Right lung (tissue), 5 donors: ENCODE results near the gene IGFBP6. TPM values are rescaled to one million over a fixed set of nuclear protein-coding genes. Genes with fewer than 3 reads are reported as not detected.

ENCODE experiments used
- DNase-seq, 2 donors: peaks; one replicate each; pipeline ENCODE4 v3.0.0-alpha.2; 2013
- polyA plus RNA-seq, 5 donors: library from polyadenylated mRNA; unstranded; fragments of 120-200 nt; gene quantifications; one replicate each; pipeline versions ENCODE4 v1.2.1 to v1.2.3, GENCODE V29; 2013; ENCODE audit warnings: inconsistent platforms in 1 of 5, low replicate concordance in 1 of 5; ENCODE audit not compliant: insufficient read length in 5 of 5, insufficient read depth in 1 of 5

IGFBP6 gene
- polyA plus RNA-seq, 5 donors, result 9.6 to 25.1 (median 19.0) TPM

DNA sequence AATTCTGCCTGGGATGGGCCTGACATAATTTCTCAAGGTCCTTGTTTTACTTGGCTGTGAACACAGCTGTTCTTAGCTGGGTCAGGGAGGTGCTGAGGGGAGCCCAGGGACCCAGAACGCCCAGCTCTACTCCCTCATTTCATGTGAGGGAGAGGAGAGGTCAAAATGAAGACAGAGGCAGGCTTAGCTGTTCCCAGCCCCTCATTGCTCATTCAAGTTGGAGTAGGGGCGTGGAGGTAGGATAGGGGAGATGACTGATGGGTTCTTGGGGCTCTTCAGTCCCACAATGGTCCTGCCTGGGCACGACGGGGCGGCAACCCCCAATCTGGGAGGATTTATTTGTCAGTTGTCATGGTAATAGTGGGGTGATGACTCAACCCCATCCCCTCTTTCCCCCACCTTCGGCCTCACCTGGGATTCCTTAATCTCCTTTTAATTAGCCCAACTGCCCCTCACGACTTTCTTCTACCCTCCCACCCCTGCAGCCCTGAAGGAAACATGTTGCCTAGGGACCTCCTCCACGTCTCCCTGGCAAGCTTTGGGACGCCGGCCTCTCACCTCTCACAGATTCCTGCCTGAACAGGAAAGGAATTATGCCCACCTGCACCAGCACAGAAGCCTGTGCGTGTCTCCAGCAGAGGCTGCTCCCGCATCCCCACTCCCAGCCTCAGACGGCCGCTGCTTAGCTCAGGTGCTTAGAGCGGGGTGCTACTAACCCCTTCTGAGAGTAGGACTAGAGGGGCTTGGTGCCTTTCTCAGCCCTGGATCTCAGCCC is 28.5 kb upstream of the IGFBP6 start:
- DNase-seq, result no peak

DNA sequence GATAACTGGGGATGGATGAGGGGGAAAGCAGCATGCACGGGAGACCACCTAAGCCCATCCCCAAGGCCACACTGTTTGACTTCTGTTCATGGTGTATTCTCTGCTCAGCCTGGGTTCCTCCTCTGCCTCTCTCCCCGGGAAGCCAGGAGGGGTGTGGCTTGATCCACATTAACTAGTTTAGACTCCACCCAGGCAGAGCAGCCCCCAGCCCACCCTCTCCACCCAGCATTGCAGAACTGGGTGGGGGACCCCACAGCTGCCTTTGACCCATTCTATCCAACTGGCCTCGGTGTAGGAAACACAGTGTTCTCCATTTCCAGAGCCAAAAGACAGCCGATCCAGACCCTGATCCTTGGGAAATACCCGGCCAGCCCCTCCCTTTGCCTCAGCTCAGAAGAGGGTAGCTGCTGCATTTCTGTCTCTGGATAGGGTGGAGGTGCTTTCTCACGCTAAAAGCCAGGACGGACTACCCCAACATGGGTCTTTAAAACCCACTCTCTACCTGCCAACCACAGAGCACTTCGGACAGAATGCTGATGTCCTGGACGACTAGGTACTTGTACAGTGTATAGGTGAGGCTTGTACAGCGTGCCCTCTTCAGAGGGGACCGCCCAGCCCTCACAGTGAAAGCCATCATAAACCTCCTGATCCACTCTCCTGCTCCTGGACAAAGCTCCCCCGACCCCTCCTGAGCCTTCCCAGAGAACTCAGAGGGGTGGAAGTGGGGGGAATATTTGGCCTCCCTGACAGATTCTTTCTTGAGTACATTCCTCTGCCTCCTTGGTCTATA is 27.7 kb upstream of the IGFBP6 start:
- DNase-seq, result no peak

DNA sequence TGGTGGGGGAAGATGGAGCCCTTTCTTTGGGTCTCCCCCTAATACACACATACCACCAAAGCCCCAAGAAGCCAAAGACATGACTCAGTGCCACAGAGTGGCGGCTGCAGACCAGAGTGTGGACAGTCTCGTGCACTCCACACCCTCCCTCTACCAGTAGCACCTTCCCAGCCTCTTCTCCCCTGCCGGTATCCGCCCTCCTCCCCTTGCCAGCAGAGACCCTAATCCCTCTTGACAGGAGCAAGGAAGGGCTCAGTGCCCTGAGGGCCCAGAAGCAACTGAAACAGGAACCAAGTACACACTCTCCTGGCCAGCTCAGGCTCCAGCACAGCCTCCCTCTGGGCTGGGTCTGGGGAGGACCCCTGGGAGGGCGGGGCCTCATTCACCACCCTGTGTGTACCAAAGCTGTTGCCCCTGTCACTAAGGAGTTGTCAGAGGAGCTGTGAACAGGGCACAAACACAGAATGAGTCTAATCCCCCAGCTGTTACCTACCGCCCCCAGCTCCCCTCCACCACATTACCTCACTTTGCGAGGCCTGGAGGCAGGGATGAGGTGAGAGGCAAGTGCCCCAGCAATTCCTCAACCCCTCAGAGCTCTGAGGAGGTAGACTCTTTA is 26.5 kb upstream of the IGFBP6 start:
- no peak for DNase-seq

DNA sequence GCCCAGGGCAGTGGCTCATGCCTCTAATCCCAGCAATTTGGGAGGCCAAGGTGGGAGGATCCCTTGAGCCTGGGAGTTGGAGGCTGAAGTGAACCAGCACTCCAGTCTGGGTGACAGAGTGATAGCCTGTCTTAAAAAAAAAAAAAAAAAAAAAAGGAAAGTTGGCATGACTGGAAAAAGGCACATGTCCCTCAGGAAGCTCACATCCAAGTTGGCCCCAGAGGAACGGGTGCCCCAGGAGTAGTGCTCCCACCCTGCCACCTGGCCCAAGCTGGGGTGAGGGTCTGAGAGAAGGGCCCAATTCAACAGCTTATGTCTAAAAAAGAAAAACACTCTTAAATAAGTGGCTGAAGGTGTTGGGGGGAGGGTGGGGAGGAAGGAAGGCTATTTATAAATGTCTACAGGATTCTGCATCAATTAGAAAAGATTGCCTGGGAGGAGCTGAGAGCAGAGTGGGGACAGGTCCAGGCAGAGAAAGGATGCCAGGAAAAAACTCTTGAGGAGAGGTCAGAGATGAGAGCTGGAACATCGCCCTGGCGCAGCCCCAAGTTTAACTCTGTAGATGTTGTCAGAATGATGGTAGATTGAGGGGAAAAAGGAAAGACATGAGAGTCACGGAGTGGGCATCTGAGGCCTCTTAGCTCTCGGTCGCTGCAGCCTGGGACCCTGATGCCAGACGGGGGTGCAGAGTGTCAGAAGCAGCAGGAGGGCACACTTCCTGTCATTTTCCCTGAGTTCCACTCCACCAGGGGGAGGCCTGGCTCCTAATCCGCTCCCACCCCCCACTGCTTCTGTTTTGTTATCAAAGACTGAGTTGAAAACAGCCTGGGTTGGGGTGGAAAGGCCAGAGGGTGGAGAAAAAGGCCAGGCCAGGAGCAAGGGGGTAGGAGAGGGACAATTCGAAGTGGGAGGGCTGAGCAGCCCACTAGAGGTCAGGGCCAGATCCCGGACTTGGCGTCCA is 25.6 kb upstream of the IGFBP6 start:
- DNase-seq, result no peak

DNA sequence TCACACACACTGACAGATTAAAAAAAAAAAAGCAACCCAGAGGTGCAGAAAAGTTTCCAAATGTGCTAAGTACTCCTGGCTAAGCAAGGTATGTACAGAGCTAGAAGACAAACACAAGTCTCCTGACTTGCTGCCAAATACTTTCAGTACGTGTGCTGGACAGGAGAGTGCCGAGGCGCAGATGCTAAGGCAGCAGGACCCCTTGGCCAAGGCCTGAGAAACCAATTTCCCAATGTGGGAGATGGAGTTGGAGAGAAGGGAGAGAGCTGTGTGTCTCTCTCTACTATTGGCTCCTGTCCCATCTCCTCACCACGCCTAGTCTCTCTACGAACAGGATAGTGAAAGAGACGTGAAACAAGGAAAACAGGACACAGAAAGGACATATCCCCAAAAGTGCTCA is 23.6 kb upstream of the IGFBP6 start:
- DNase-seq, result no peak

DNA sequence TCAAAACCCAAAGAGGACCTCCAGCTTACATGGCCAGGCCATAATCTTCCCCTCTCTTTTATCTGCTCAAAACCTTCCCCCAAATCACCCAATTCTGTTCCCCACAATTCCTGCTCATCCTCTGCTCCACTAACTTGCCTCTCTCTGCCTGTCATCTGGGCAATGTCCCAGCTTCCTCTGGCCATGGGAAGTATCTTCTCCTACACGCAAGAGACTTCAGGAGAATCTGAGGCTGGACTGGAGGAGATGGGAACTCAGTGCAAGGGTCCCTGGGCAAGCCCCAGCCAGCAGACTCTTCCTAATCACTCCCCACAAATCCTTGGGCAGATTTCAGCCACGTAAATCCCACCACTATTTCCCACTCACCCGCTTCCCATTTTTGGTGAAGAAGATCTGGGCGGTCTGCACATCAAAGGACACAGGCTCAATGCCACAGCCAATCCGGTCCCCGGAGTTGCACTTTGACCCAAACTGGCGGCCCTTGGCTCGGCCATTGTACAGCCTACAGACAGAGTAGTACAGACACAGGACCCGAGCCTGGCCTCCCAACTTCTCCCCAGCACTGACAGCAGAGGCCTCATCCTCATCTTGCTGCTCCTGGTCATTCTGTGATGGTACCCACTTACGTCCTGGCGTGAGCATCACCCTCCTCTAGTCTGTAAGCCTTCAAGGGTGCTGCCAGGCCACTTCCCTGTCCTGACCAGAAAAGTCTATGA is 23.0 kb upstream of the IGFBP6 start:
- no peak for DNase-seq

DNA sequence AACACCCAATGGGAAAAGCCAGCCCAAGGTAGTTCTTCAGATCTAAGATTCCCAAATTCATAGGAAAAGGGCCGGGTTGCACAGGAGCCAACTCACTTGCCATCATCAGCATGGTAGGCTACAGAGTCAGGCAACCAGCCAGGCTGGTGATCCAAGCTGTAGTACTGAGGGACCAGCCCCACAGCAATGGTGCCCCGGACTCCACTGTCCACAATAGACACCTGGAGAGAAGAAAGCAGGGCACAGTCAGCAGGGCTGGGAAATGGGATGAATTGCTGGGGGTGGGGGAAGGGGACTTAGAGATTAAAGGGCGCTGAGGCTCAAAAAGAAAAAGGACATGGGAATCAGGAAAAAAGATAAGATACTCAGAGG is 22.5 kb upstream of the IGFBP6 start:
- no peak for DNase-seq

DNA sequence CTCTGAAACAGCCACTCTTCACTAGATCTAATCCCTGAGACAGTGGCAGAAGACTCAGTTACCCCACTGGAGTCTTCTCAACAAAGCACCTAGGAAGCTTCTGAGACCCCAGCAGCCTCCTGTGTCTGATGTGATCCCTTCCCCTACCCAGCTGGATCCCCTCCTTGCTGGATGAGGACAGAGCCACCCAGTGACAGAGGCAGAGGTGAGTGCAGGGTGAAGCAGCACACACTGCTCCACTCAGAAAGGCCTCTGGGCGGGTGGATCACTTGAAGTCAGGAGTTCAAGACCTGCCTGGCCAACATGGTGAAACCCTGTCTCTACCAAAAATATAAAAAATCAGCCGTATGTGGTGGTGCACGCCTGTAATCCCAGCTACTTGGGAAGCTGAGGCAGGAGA is 21.0 kb upstream of the IGFBP6 start:
- no peak for DNase-seq

DNA sequence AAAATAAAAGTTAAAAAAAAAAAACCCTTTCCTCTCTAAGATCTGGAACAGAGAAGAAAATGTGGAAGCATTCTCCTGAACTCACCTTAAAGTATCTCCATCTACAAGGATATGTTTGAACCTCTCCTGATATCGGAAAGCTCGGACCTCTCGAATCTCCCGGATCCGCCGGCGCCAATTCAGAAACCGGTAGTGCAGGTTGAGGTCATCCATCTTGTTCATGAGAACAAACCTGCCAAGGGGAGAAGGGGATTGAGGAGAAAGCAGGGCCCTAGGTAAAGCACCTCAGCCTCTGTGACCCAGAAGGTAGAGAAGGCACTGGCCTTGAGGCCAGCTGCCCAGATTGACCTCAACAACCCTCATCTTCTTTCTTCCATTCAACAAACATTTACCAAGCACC is 20.4 kb upstream of the IGFBP6 start:
- DNase-seq, result no peak

DNA sequence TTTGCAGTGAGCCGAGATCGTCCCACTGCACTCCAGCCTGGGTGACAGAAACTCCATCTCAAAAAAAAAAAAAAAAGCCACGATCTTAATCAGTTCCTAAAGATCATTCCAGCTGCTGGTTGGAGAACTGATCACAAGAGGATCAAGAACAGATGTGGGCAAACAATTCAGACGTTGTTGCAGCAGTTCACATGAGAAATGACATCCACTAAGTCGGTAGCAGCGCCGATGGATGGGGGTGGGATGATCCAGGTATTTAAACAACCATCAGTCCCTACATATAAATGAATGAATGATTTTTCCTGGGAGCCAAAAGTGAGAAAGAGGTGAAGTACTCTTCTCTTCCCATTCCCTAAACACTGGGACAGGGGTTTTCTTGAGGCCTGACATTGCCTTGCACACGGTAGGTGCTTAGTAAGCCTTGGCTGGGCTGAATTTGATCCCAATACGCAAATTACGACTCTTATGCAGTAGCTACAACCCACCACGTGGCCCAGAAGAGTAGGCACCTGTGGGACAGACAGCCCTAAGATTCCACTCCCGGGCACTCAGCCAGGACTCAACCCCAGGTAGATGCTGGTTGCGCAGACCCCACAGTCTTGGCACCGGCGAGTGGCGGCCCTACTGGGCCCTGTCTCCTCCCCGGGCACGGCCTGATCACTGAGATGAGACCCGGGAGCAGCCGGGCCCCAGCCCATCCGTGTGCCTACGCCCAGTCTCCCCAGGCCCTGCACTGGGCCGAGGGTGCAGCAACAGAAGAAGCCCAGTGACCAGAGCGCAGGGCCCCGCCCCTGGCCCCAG is 18.8 kb upstream of the IGFBP6 start:
- DNase-seq, result no peak

DNA sequence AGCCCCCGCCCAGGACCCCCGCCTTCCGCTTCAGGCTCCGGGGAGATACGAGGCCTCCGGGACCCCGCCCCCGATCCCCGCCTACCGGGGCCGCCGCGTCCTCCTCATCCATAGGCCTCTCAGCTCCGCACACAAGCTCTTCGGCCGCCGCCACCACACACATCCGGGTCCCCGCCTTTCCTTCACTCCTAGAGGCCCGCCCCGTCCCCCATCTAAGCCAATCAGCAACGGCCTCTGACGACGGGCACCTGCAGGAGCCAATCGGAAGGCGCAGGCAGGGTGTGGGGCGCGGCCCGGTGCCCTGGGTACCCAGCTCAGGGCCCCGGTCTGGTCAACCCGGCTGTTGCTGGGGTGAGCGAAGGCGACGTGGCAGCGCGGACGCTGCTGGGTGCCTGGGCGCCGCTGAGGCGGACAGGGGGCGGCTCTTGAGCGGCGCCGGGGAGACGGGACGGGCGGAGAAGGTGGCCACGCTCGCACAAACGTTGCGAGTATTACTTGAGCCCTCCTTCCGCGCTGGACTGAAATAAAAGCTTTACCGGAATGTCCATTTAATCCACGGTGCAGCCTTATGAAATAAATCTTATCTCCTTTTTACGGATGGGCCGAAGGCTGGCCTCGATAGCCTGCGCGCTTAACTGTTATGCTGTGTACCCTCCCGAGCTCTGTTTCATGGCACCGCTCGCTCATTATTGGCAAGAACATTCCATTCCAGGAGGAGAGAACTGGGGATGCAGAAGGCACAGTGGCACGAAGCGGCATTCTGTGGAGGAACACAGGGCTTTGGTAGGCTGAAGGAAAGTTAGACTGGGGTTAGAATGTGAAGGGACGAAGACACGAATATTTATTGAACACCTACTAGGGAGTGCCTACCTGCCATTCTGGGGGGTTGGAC is 18.0 kb upstream of the IGFBP6 start, which contains the start of gene SPRYD3:
Gene SPRYD3, minus strand, starts transcription at position 165 of the 892 bp plus-strand sequence. Its CDS starts 57 bp downstream, at position 108.
- peak; percentile 97 for DNase-seq

DNA sequence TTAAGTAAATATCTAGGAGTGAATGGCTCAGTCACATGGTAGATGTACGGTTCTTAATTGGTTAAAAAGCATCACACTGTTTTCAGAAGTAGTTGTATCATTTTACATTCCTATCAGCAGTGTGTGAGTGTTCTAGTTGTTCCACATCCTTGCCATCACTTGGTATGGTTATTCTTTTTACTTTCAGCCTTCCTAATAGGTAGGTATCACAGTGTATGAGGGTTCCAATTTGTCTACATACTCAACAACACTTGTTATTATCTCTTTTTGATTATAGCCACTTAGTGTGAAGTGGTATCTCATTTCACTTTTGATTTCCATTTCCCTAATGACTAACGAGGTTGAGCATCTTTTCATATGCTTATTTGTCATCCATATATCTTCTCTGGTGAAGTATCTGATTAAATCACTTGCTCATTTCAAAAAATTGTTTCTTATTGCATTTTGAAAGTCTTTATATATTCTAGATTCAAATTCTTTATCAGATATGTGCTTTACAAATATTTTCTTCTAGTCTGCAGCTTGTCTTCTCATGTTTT is 14.8 kb upstream of the IGFBP6 start:
- no peak for DNase-seq

DNA sequence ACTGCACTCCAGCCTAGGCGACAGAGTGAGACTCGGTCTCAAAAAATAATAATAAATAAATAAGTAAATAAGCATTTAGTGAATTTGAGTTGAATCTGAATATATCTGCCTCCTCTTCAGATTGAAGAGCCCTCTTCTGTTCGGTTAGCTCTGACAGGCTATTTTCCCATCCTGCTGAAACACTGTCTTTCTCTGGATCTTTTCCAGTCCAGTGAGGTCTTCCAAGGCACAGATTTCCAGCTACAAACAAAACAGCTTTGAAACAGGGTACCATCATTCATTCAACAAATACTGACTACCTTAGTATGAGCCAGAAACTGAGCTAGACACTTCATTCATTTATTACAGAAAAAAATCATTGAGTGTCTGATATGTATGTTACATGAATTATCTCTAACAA is 11.1 kb upstream of the IGFBP6 start:
- no peak for DNase-seq

DNA sequence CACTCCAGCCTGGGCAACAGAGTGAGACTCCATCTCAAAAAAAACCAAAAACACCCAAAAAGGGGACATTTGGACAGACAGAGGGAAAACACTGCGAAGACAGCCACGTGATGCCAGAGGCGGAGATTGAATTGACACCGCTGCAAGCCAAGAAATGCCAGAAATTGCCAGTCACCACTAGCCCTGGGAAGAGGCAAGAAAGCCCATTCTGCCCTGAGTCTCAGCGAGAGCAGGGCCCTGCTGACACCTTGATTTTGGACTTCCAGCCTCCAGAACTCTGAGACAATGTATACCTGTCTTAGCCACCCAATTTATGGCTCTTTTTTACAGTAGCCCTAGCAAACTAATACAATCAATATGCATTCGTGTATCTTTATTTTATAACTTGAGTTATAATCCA is 7.4 kb upstream of the IGFBP6 start:
- no peak for DNase-seq

DNA sequence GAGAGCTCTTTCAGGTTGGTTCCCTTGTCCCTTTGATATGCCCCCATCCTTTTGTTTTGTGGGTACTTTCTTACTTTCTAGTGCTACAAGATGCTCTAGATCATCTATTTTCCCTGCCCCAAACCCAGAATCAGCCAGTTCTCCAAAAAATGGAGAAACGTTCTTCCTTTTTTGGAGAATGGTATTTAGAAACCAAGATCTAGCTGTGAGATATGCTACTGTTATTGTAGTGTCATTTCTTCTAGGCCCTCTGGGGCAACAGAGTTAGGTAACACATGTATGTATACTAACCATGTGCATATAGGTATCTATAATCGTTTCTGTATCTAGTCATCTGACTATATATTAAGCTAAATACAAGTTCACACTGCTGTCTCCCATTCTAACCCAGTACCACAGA is 6.9 kb upstream of the IGFBP6 start:
- DNase-seq, result no peak

DNA sequence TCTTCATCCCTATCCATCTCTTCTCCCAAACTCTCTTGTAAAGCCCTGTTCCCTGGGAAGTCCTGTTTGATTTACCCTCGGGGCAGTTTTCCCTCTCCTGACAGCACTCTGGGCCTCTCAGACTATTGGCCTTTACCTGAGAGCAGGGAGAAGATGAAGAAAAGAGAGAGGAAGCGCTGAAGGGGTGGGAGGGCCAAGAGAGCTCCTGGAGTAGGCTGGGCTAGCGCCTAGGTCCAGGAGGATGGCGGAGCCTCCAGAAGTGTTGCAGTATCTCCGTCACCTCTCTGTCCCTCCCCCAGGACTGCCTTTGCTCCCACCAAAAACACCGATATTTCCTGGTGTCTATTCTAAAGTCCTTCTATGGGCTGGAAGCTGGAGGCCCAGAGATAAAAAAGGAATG is 5.7 kb upstream of the IGFBP6 start:
- no peak for DNase-seq

DNA sequence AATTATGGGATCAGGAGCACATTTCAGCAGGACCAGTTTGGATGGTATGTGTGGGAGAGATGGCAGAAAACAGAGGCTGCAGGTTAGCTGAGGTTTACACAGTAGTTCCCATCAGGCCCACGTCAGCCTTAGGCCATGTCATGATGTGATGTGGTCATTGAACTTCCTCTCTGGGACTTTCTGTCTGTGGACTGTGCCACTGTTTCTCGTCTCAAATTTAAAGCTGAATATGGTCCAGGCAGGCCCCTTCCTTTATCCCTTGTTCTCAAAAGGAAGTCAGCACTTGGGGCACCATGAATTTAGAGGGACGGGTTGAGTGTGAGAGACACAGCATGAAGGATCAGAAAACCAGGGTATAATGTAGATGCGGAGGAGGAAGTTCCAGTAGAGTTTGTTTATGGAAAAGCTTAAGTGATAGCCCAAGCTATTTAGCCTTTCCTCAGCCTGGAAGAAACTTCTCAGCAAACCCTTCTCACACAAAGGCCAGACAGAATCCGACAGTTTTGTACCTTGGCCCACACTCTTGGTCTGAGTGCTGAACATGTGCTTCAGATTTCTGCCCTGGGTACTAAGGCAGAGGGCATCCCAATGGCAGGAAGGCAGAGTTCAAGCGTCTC is 3.6 kb upstream of the IGFBP6 start:
- no peak for DNase-seq

DNA sequence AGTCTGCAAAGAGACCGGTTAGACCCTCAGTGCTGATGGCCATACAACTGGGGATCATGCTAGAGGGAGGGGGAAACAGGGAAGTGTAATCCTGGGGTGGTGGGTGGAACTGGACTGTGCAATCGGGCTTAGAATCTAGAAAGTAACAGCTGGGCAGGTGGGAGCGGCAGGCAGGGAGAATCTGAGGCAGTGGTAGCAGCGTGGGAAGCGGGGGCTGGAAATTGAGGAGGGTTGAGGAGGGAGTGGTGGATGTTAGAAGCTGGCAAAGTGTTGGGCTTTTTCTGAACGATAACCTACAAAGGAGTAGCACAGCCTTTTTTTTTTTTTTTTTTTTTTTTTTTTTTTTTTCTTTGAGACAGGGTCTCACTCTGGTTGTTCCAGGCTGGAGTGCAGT is 3.1 kb upstream of the IGFBP6 start:
- no peak for DNase-seq
